ENCODE results near the gene THG1L. TPM values are rescaled to one million over a fixed set of nuclear protein-coding genes. Genes with fewer than 3 reads are reported as not detected.

THG1L gene
- total RNA-seq, 1 experiment from 2014 or later = 12.9 TPM

- no peak overlapping the region for H2BK15ac ChIP-seq (ENCODE audit: low read depth, low read length)
- no peak overlapping the region for H3K56ac ChIP-seq (ENCODE audit: insufficient read length, low read depth, low read length)
- no peak overlapping the region for H4K8ac ChIP-seq (replicated peaks; ENCODE audit: insufficient read length, low read depth, low read length)
- Mint-ChIP-seq H3K4me3 (no peak overlapping the region), H3K36me3 (ENCODE audit: insufficient read depth in 1 of 3, low read depth in 3 of 3) (peaks cover 2 to 4% (median 3%) of the 10 kb centered on the region in 3 experiments; a peak in 4 of 7 replicates), H3K27ac (no peak overlapping the region), H3K27me3 (ENCODE audit: low read depth) (no peaks in the 10 kb centered on the region), H3K4me1 (peaks cover 3 to 6% of the 10 kb centered on the region in 2 experiments; a peak in 2 of 4 replicates), H3K9me3 (peaks cover 0 to 3% of the 10 kb centered on the region in 2 experiments; a peak in 2 of 5 replicates)
- H2AFZ ChIP-seq (ENCODE audit: low read length) = no peak overlapping the region
- no peaks in the 10 kb centered on the region for H4K20me1 ChIP-seq (ENCODE audit: control insufficient read depth, insufficient read depth, insufficient read length)
- no peaks in the 10 kb centered on the region for H3K27me3 ChIP-seq (ENCODE audit: insufficient read depth, low read length)
- H3K14ac ChIP-seq (ENCODE audit: insufficient read depth, low read length) = no peak overlapping the region
- no peak overlapping the region for H3K9ac ChIP-seq (ENCODE audit: extremely low read depth, insufficient read length, low read length)
- H4K91ac ChIP-seq (ENCODE audit: insufficient read length, low read depth, low read length) = no peak overlapping the region
- no peak for TF ChIP-seq CTCF (conservative IDR thresholded peaks at IDR 0.05)
- H3K23ac ChIP-seq (ENCODE audit: insufficient read length, low read depth, low read length) = no peak overlapping the region
- no peaks in the 10 kb centered on the region; the same call in 1 of the 2 replicates for H3K4me1 ChIP-seq (ENCODE audit: insufficient read depth, low read length)
- no peaks in the 10 kb centered on the region for H3K79me1 ChIP-seq (ENCODE audit: insufficient read depth, low read depth, low read length, poor library complexity, severe bottlenecking)
- no peaks in the 10 kb centered on the region for H3K9me3 ChIP-seq (ENCODE audit: control insufficient read depth, low read depth, low read length)
- no peak overlapping the region for H3K18ac ChIP-seq (ENCODE audit: insufficient read length, low read depth, low read length)
- H4K5ac ChIP-seq (ENCODE audit: insufficient read length, low read depth, low read length) = no peak overlapping the region
- H2AK5ac ChIP-seq (ENCODE audit: insufficient read length, low read length) = no peak overlapping the region
- H3K23me2 ChIP-seq (ENCODE audit: insufficient read length, low read depth, low read length, poor library complexity, severe bottlenecking) = no peaks in the 10 kb centered on the region
- no peak overlapping the region for H2BK12ac ChIP-seq (ENCODE audit: insufficient read length, low read depth, low read length)
- H3K27ac ChIP-seq (ENCODE audit: insufficient read length, low read depth, low read length) = no peak overlapping the region
- no peak overlapping the region for H3T11ph ChIP-seq (ENCODE audit: low read length)
- H3K4ac ChIP-seq (ENCODE audit: low read depth, low read length) = no peak overlapping the region
- no peak overlapping the region for H2BK5ac ChIP-seq (ENCODE audit: insufficient read length, low read length)
- no peak overlapping the region for H2BK120ac ChIP-seq (ENCODE audit: low read depth, low read length, poor library complexity, severe bottlenecking)
- no peaks in the 10 kb centered on the region for H3K79me2 ChIP-seq (ENCODE audit: insufficient read depth, low read length)
- H2BK20ac ChIP-seq (ENCODE audit: low read depth, low read length, poor library complexity, severe bottlenecking) = no peak overlapping the region
- no peak for DNase-seq
- H3K4me2 ChIP-seq (ENCODE audit: insufficient read depth, insufficient read length, low read length) = no peak overlapping the region
Observed at GRCh38 chr5:157714596-157714864, 16.7 kb upstream of the THG1L start.
